ENCODE data around the gene ANO2.

GRCh38 chr12:5773550-5773949, 171.5 kb downstream of the ANO2 start:
- TF ChIP-seq POLR2AphosphoS5 (IDR thresholded peaks at IDR 0.05; ENCODE audit: low read depth, low read length) (no peak), REST (IDR thresholded peaks at IDR 0.05; ENCODE audit: insufficient read depth in 1 of 2, low read depth in 2 of 2, low read length in 2 of 2) (no peak)
